Hepatic stellate cell (primary cell): Measurements from ENCODE around the gene TMEM51.

ENCODE experiments used
- DNase-seq: peaks from one replicate; pipeline ENCODE4 v3.0.0; 2011; ENCODE audit warnings: low spot score

Gene TMEM51

GRCh38 chr1:15177710-15178166 is 24.2 kb downstream of the TMEM51 start:
- DNase-seq, result no peak

GRCh38 chr1:15178571-15179484 is 25.3 kb downstream of the TMEM51 start:
- peak; percentile 89 for DNase-seq

GRCh38 chr1:15179485-15179883 is 25.9 kb downstream of the TMEM51 start:
- no peak for DNase-seq

- no peak for DNase-seq
These were observed 26.6 kb downstream of the TMEM51 start for GRCh38 chr1:15180189-15180588.

GRCh38 chr1:15180945-15181523 is 27.5 kb downstream of the TMEM51 start:
- DNase-seq, result no peak

GRCh38 chr1:15181564-15181963 is 28.0 kb downstream of the TMEM51 start:
- DNase-seq, result no peak

GRCh38 chr1:15184436-15185241 is 31.1 kb downstream of the TMEM51 start:
- DNase-seq, result no peak

- DNase-seq, result no peak
These were observed 32.1 kb downstream of the TMEM51 start for GRCh38 chr1:15185617-15186016.

GRCh38 chr1:15186073-15186845 is 32.7 kb downstream of the TMEM51 start:
- no peak for DNase-seq

- no peak for DNase-seq
These were observed 33.3 kb downstream of the TMEM51 start for GRCh38 chr1:15186846-15187151.

- no peak for DNase-seq
These were observed 33.9 kb downstream of the TMEM51 start for GRCh38 chr1:15187175-15188129.

GRCh38 chr1:15188130-15188524 is 34.6 kb downstream of the TMEM51 start:
- no peak for DNase-seq

- DNase-seq, result no peak
These were observed 35.1 kb downstream of the TMEM51 start for GRCh38 chr1:15188678-15189077.

- DNase-seq, result no peak
These were observed 36.3 kb downstream of the TMEM51 start for GRCh38 chr1:15189692-15190370.

GRCh38 chr1:15191267-15191666 is 37.7 kb downstream of the TMEM51 start:
- no peak for DNase-seq

- no peak for DNase-seq
These were observed 38.2 kb downstream of the TMEM51 start for GRCh38 chr1:15191770-15192169.

GRCh38 chr1:15192916-15193550 is 39.5 kb downstream of the TMEM51 start:
- no peak for DNase-seq

GRCh38 chr1:15195420-15196052 is 42.0 kb downstream of the TMEM51 start:
- DNase-seq, result no peak

- DNase-seq, result no peak
These were observed 42.5 kb downstream of the TMEM51 start for GRCh38 chr1:15196069-15196468.
